K562 (cell line): ENCODE measurements around the gene ST7. TPM values are rescaled to one million over a fixed set of nuclear protein-coding genes. Genes with fewer than 3 reads are reported as not detected.

Experiments used
- ATAC-seq: fragments of 200-7000 bp; cut with Tn5 transposase; 3 replicates; pipeline ENCODE4 v1.9.1; 2020; ENCODE audit warnings: moderate library complexity
- BruUV-seq: library from RNA; stranded (reverse); fragments of 400-500 nt; replicated peaks from 2 replicates; lab custom pipeline; 2021; lab: Mats Ljungman, UMichigan
- CTCF ChIA-PET: fragments of 300-600 bp; formaldehyde crosslinking; extraction: SDS; loops from one replicate; lab custom pipeline; 2021; ENCODE audit warnings: low intra/inter-chr PET ratio; lab: Yijun Ruan, JAX
- POLR2A ChIA-PET: fragments of 300-600, 350-650 bp; sonication (Branson Sonifier 250); formaldehyde crosslinking; extraction: SDS; loops from one replicate; lab custom pipeline; 2021; ENCODE audit warnings: antibody characterized with exemption, inconsistent platforms; lab: Yijun Ruan, JAX
- DNase-seq, 4 experiments: peaks; one replicate each; pipeline versions ENCODE4 v3.0.0 to v3.0.0-alpha.2; 2011 to 2018; ENCODE audit warnings: low spot score in 3 of 4, mixed read lengths in 3 of 4; ENCODE audit errors: extremely low read depth in 1 of 4
- FAIRE-seq: peaks from 2 replicates; lab custom pipeline; 2011; peaks lifted over from hg19 to GRCh38; lab: Jason Lieb, UNC
- H2AFZ ChIP-seq: 2 replicates; pipeline ENCODE4 v1.6.0; 2011; ENCODE audit warnings: low read depth, low read length, control low read depth, inconsistent platforms
- H3K27ac ChIP-seq: fragments of 200-600 bp; 3 replicates; pipeline ENCODE4 v1.8.0; 2011; ENCODE audit warnings: low read depth, mild to moderate bottlenecking, control low read depth, inconsistent platforms, low read length, moderate library complexity, mixed read lengths; ENCODE audit errors: extremely low read depth
- H3K27me3 ChIP-seq, 2 experiments: fragments of 300-600 bp in 1 of 2; 2 replicates in 1 of 2; 3 replicates in 1 of 2; pipeline versions ENCODE4 v1.6.0 to v1.8.0; 2011; ENCODE audit warnings: inconsistent platforms in 2 of 2, low read length in 2 of 2, mild to moderate bottlenecking in 1 of 2, mixed read lengths in 1 of 2, moderate library complexity in 1 of 2; ENCODE audit not compliant: control insufficient read depth in 2 of 2, insufficient read depth in 2 of 2
- H3K36me3 ChIP-seq: fragments of 300-600 bp; 3 replicates; pipeline ENCODE4 v1.8.0; 2011; ENCODE audit warnings: mild to moderate bottlenecking, low read length, inconsistent platforms; ENCODE audit not compliant: control insufficient read depth, insufficient read depth
- H3K4me1 ChIP-seq, 2 experiments: fragments of 200-600 bp in 1 of 2; replicated peaks in 1 of 2; 2 replicates in 1 of 2; 3 replicates in 1 of 2; pipeline versions ENCODE4 v1.5.1 to v1.8.0; 2011; ENCODE audit warnings: inconsistent platforms in 2 of 2, low read length in 2 of 2, mild to moderate bottlenecking in 1 of 2, mixed read lengths in 1 of 2, moderate library complexity in 1 of 2; ENCODE audit not compliant: control insufficient read depth in 2 of 2, insufficient read depth in 2 of 2
- H3K4me2 ChIP-seq: 2 replicates; pipeline ENCODE4 v1.6.1; 2011; ENCODE audit warnings: low read length, control low read depth, inconsistent platforms, mixed read lengths; ENCODE audit not compliant: insufficient read depth
- H3K4me3 ChIP-seq: fragments of 200-600 bp; sonication (generic), shearing (Covaris generic); 2 replicates; pipeline ENCODE4 v1.5.1; 2016; ENCODE audit warnings: control low read depth, inconsistent platforms
- H3K79me2 ChIP-seq: fragments of 200-600 bp; 3 replicates; pipeline ENCODE4 v1.8.0; 2011; ENCODE audit warnings: low read length, inconsistent platforms; ENCODE audit not compliant: control insufficient read depth, insufficient read depth
- H3K9ac ChIP-seq, 2 experiments: 2 replicates each; pipeline versions ENCODE4 v1.6.0 to v1.6.1; 2011; ENCODE audit warnings: low read depth in 2 of 2, low read length in 2 of 2, control low read depth in 1 of 2, inconsistent platforms in 1 of 2, mild to moderate bottlenecking in 1 of 2, mixed read lengths in 1 of 2; ENCODE audit not compliant: insufficient read depth in 1 of 2
- H3K9me1 ChIP-seq: one replicate; pipeline ENCODE4 v1.6.0; 2011; ENCODE audit warnings: inconsistent platforms, mild to moderate bottlenecking, low read length, moderate library complexity; ENCODE audit not compliant: control insufficient read depth, insufficient read depth
- H3K9me3 ChIP-seq: replicated peaks from 2 replicates; pipeline ENCODE4 v1.5.1; 2011; ENCODE audit warnings: low read depth, low read length, inconsistent platforms; ENCODE audit not compliant: control insufficient read depth, insufficient read depth
- H4K20me1 ChIP-seq: replicated peaks from 2 replicates; pipeline ENCODE4 v1.6.1; 2011; ENCODE audit warnings: low read length, inconsistent platforms, mixed read lengths; ENCODE audit not compliant: control insufficient read depth, insufficient read depth
- ZNF431 ChIP-seq: sonication (generic); formaldehyde crosslinking; IDR thresholded peaks from 2 replicates; pipeline ENCODE4 v1.8.0; 2022; ENCODE audit warnings: mild to moderate bottlenecking, missing genetic modification reagents
- WGBS: fragments of 100-300 bp; shearing (Covaris generic); methylation state at CpG from one replicate; pipeline ENCODE4 v1.1.6; 2016; ENCODE audit warnings: low coverage, mixed read lengths; ENCODE audit not compliant: insufficient coverage; ENCODE audit errors: missing lambda C conversion rate; 5-methylcytosine and 5-hydroxymethylcytosine counted together
- in situ Hi-C: fragments of 300-500 bp; cut with MboI; formaldehyde crosslinking; loops from 4 replicates; pipeline ENCODE4 v1.15.0; 2018; ENCODE audit warnings: inconsistent platforms, mixed read lengths
- intact Hi-C: fragments of 100-400 bp; cut with micrococcal nuclease; formaldehyde crosslinking; loops from 2 replicates; pipeline ENCODE4 v1.14.2; 2022
- polyA plus RNA-seq, 8 experiments: library from polyadenylated mRNA; depleted of rRNA in 4 of 8; stranded (reverse) in 5 of 8; unstranded in 3 of 8; fragments of >200 nt; fragmentation: Nextera tagmentation in 2 of 8; fragmentation: Illumina TruSeq in 1 of 8; extraction: Ambion mirVana in 2 of 8; extraction: Trizol in 1 of 8; gene quantifications; 2 replicates each; pipeline versions ENCODE4 v1.2.1 to v1.2.3, GENCODE V29; 2011 to 2014; ENCODE audit warnings: inconsistent platforms in 1 of 8, missing spikeins in 1 of 8
- total RNA-seq, 7 experiments: library from RNA; depleted of rRNA in 6 of 7; stranded (reverse); fragments of >200 nt in 6 of 7; fragmentation: Illumina TruSeq in 2 of 7; extraction: Trizol in 2 of 7; gene quantifications; 2 replicates each; pipeline versions ENCODE4 v1.2.1 to v1.2.3, GENCODE V29; 2011 to 2021; ENCODE audit warnings: low replicate concordance in 1 of 7
- TF ChIP-seq, protein P1 (sequence below): fragments of 250-450 bp; sonication (Bioruptor Pico); IDR thresholded peaks from 2 replicates; pipeline ENCODE4 v1.5.0; 2021; ENCODE audit warnings: mild to moderate bottlenecking, moderate library complexity

The ST7 gene
- total and polyA plus RNA-seq, 9 of the 15 experiments (the other 6 are each of a cell fraction or from before 2014, with no cell fraction given), result 23.9 to 56.3 (median 36.9) TPM

DNA sequence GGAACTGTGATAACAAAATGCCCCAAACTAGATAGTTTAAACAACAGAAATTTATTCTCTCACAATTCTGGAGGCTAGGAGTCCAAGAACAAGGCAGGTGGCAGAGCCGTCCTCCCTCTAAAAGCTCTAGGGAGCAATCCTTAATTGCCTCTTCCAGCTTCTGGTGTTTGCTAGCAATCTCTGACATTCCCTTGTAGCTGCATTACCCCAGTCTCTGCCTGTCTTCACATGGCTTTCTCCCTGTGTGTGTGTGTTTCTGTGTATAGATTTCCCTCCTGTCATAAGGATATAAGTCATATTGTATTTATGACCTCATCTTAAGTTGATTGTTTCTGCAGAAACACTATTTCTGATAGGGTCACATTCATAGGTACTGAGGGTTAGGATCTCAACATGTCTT, 192.0 kb downstream of the ST7 start:
- Histone ChIP-seq H3K4me3 (no peak overlapping the region), H3K9me3 (no peaks in the 10 kb centered on the region), H3K79me2 (no peaks in the 10 kb centered on the region), H3K27me3 (no peaks in the 10 kb centered on the region), H3K9me1 (no peaks in the 10 kb centered on the region), H3K27ac (no peak overlapping the region), H3K9ac (no peak overlapping the region), H2AFZ (no peak overlapping the region), H3K4me2 (no peak overlapping the region), H3K4me1 (no peaks in the 10 kb centered on the region; a peak in 2 of 5 replicates), H4K20me1 (no peaks in the 10 kb centered on the region), H3K36me3 (peaks cover 51% of the 10 kb centered on the region)
- POLR2A ChIA-PET, result interaction anchor here (0.6 to 2.8 kb wide), 4 partner anchors 11 to 461 kb away, joined by 3 to 11 read pairs (median 8); no protein-coding TSS in a partner anchor
- FAIRE-seq (no peak), DNase-seq (no peak), ATAC-seq (no peak; the same call in 1 of the 3 replicates)
- intact Hi-C loops (no loop called here), in situ Hi-C loops (no loop called here)
- BruUV-seq, result no TSS peak
- CTCF ChIA-PET, result no interaction called here
- 69% methylated on average over 1 of the region's 1 CpG for WGBS
- TF ChIP-seq, protein P1, sequence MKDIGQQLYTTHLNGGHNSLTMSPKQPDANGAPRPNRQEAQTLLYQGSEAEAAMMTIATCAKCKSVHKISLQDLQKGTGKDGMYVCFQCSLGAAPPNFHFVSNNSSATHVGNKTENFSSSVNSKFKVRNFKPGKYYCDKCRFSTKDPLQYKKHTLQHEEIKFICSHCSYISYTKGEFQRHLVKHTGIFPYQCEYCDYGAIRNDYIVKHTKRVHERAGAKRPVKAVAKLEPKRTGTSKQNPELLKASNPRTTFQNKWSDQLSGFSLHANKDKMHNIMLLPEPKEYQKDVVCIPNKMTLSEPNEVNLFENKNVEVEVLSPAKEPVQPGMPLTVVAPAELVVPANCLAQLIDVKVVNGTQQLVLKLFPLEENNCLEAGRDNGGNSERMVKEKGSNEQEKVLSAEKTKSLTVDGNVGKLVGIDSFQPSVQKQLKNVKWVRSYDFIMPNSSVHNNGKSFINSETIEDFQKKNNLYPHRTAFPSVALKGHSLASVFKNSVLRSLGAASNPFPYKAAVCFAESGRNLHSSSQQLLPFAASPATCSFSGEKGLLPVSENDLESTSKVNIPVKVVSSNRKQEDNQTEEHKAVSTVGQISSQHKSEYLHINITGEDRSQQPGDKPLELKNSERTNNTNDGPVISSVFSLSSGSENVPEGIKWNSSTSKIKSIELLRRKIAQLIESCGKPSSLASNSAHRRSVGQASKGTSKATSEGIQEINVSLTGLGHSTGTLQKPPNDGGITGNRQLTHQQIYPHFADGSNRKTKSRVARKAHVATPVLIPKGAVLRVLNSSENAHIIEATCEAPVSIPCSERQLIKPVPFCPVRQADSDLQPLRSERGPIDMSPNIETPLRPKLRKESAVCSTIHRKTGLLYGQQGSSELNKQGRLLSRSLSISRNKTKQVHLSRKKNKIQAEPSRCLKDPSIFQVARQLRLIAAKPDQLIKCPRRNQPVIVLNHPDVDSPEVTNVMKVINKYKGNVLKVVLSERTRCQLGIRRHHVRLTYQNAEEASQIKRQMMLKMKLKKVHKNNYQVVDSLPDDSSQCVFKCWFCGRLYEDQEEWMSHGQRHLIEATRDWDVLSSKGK (CRISPR knock-in tag), result no peak
- no peak for TF ChIP-seq ZNF431 (CRISPR knock-in tag)
- TF ChIP-seq, all 486 proteins: peak for 0
